H1 (cell line): ENCODE data around the gene GPX7. TPM values are rescaled to one million over a fixed set of nuclear protein-coding genes. Genes with fewer than 3 reads are reported as not detected.

Experiments
- CTCF ChIA-PET: fragments of 300-600 bp; sonication (Branson Sonifier 250); formaldehyde crosslinking; loops from one replicate; lab custom pipeline; 2021; ENCODE audit not compliant: partially characterized antibody; lab: Charles Lee
- POLR2A ChIA-PET: fragments of 300-600 bp; sonication (Branson Sonifier 250); formaldehyde crosslinking; loops from one replicate; lab custom pipeline; 2021; ENCODE audit warnings: inconsistent platforms; ENCODE audit not compliant: partially characterized antibody; lab: Charles Lee
- DNase-seq, 2 experiments: peaks; one replicate each; pipeline versions ENCODE4 v3.0.0 to v3.0.0-alpha.2; 2010 to 2022; ENCODE audit warnings: low spot score in 2 of 2, low read depth in 1 of 2, mixed read lengths in 1 of 2
- FAIRE-seq: peaks from 2 replicates; lab custom pipeline; 2011; peaks lifted over from hg19 to GRCh38; lab: Jason Lieb, UNC
- H2AFZ ChIP-seq: 2 replicates; pipeline ENCODE4 v1.8.1; 2012; ENCODE audit warnings: low read length, inconsistent platforms
- H2AK5ac ChIP-seq: 2 replicates; pipeline ENCODE4 v1.6.1; 2013; ENCODE audit warnings: low read depth, low read length
- H2BK120ac ChIP-seq: replicated peaks from 2 replicates; pipeline ENCODE3; 2013; ENCODE audit warnings: low read depth, low read length, inconsistent platforms
- H2BK12ac ChIP-seq: 2 replicates; pipeline ENCODE4 v1.6.1; 2013; ENCODE audit warnings: low read depth, low read length
- H2BK15ac ChIP-seq: 2 replicates; pipeline ENCODE4 v1.6.1; 2013; ENCODE audit warnings: low read length
- H2BK20ac ChIP-seq: 2 replicates; pipeline ENCODE4 v1.6.1; 2013; ENCODE audit warnings: low read length
- H2BK5ac ChIP-seq: 2 replicates; pipeline ENCODE4 v1.6.1; 2013; ENCODE audit warnings: low read depth, low read length
- H3K14ac ChIP-seq: 2 replicates; pipeline ENCODE4 v1.6.1; 2013; ENCODE audit warnings: inconsistent platforms; ENCODE audit not compliant: insufficient read length
- H3K18ac ChIP-seq: 2 replicates; pipeline ENCODE4 v1.6.1; 2013; ENCODE audit warnings: low read length; ENCODE audit errors: extremely low read depth
- H3K23ac ChIP-seq: 2 replicates; pipeline ENCODE4 v1.6.1; 2013; ENCODE audit warnings: inconsistent platforms; ENCODE audit not compliant: insufficient read length
- H3K23me2 ChIP-seq: 2 replicates; pipeline ENCODE4 v1.6.1; 2013; ENCODE audit warnings: low read depth, low read length
- H3K27ac ChIP-seq: 2 replicates; pipeline ENCODE4 v1.6.1; 2011; ENCODE audit warnings: low read depth, low read length, inconsistent platforms
- H3K27me3 ChIP-seq, 4 experiments: replicated peaks in 1 of 4; 1 replicate in 1 of 4; 2 replicates in 3 of 4; pipeline versions ENCODE4 v1.6.1 to v1.8.1; 2011 to 2013; ENCODE audit warnings: low read length in 3 of 4, mild to moderate bottlenecking in 3 of 4, inconsistent platforms in 2 of 4, mixed read lengths in 2 of 4, moderate library complexity in 1 of 4; ENCODE audit not compliant: control insufficient read depth in 3 of 4, insufficient read depth in 3 of 4; ENCODE audit errors: extremely low read depth in 1 of 4
- H3K36me3 ChIP-seq, 4 experiments: 2 replicates each; pipeline versions ENCODE4 v1.6.1 to v1.8.1; 2011 to 2013; ENCODE audit warnings: mild to moderate bottlenecking in 4 of 4, low read length in 3 of 4, moderate library complexity in 2 of 4, control low read depth in 1 of 4, inconsistent platforms in 1 of 4; ENCODE audit not compliant: insufficient read depth in 4 of 4, control insufficient read depth in 2 of 4
- H3K4ac ChIP-seq: replicated peaks from 2 replicates; pipeline ENCODE3; 2013; ENCODE audit warnings: low read length, low read depth, mixed read lengths, inconsistent platforms; ENCODE audit not compliant: insufficient read length
- H3K4me1 ChIP-seq, 4 experiments: replicated peaks in 1 of 4; 1 replicate in 1 of 4; 2 replicates in 3 of 4; pipeline versions ENCODE4 v1.6.1 to v1.8.1; 2011 to 2013; ENCODE audit warnings: low read length in 3 of 4, inconsistent platforms in 2 of 4, mixed read lengths in 1 of 4; ENCODE audit not compliant: insufficient read depth in 4 of 4, control insufficient read depth in 3 of 4
- H3K4me2 ChIP-seq, 2 experiments: 2 replicates each; pipeline versions ENCODE4 v1.6.1 to v1.8.1; 2011 to 2013; ENCODE audit warnings: low read depth in 2 of 2, low read length in 2 of 2, control low read depth in 1 of 2, inconsistent platforms in 1 of 2, mild to moderate bottlenecking in 1 of 2; ENCODE audit not compliant: insufficient read depth in 1 of 2
- H3K4me3 ChIP-seq, 4 experiments: fragments of 200-600, 300-600 bp in 1 of 4; sonication (generic), shearing (Covaris generic), sonication (Bioruptor Twin) in 1 of 4; 2 replicates each; pipeline versions ENCODE4 v1.5.1 to v1.8.1; 2011 to 2016; ENCODE audit warnings: low read length in 4 of 4, low read depth in 3 of 4, control low read depth in 2 of 4, inconsistent platforms in 2 of 4, mild to moderate bottlenecking in 2 of 4, mixed read lengths in 1 of 4, moderate library complexity in 1 of 4; ENCODE audit not compliant: insufficient read depth in 2 of 4; ENCODE audit errors: extremely low read depth in 1 of 4
- H3K56ac ChIP-seq: replicated peaks from 2 replicates; pipeline ENCODE3; 2013; ENCODE audit warnings: low read depth, mild to moderate bottlenecking, mixed read lengths, low read length, inconsistent platforms; ENCODE audit not compliant: insufficient read length
- H3K79me1 ChIP-seq: 2 replicates; pipeline ENCODE4 v1.6.1; 2013; ENCODE audit warnings: low read depth, low read length, control low read depth
- H3K79me2 ChIP-seq, 2 experiments: 2 replicates each; pipeline versions ENCODE4 v1.6.1 to v1.8.1; 2012 to 2013; ENCODE audit warnings: low read length in 2 of 2, mild to moderate bottlenecking in 2 of 2, inconsistent platforms in 1 of 2; ENCODE audit not compliant: insufficient read depth in 2 of 2, control insufficient read depth in 1 of 2
- H3K9ac ChIP-seq, 4 experiments: replicated peaks in 1 of 4; 1 replicate in 1 of 4; 2 replicates in 3 of 4; pipeline versions ENCODE4 v1.6.1 to v1.8.1; 2011 to 2013; ENCODE audit warnings: low read depth in 3 of 4, low read length in 3 of 4, control low read depth in 2 of 4, mild to moderate bottlenecking in 2 of 4, moderate library complexity in 2 of 4, inconsistent platforms in 1 of 4; ENCODE audit errors: extremely low read depth in 1 of 4
- H3K9me3 ChIP-seq, 2 experiments: 2 replicates each; pipeline versions ENCODE4 v1.6.1 to v1.8.1; 2012 to 2013; ENCODE audit warnings: mild to moderate bottlenecking in 2 of 2, moderate library complexity in 2 of 2, control low read depth in 1 of 2, inconsistent platforms in 1 of 2, low read depth in 1 of 2, low read length in 1 of 2, mixed read lengths in 1 of 2; ENCODE audit not compliant: insufficient read depth in 2 of 2
- H4K20me1 ChIP-seq, 2 experiments: replicated peaks in 1 of 2; 2 replicates each; pipeline versions ENCODE3 to v1.8.1; 2011 to 2013; ENCODE audit warnings: inconsistent platforms in 2 of 2, low read length in 2 of 2, mild to moderate bottlenecking in 1 of 2; ENCODE audit not compliant: insufficient read depth in 2 of 2, control insufficient read depth in 1 of 2
- H4K5ac ChIP-seq: 2 replicates; pipeline ENCODE4 v1.6.1; 2013; ENCODE audit warnings: low read length, low read depth, mixed read lengths, inconsistent platforms; ENCODE audit not compliant: insufficient read length
- H4K8ac ChIP-seq: 2 replicates; pipeline ENCODE4 v1.8.0; 2013; ENCODE audit warnings: mild to moderate bottlenecking, moderate library complexity, low read length, inconsistent platforms; ENCODE audit not compliant: insufficient read depth; ENCODE audit errors: extremely low read depth
- H4K91ac ChIP-seq: replicated peaks from 2 replicates; pipeline ENCODE3; 2013; ENCODE audit warnings: low read length, mixed read lengths, inconsistent platforms; ENCODE audit not compliant: insufficient read length
- SAP30 ChIP-seq: fragments of 300-600 bp; sonication (generic); IDR thresholded peaks from 2 replicates; pipeline ENCODE4 v1.7.1; 2012; ENCODE audit warnings: low read length, moderate library complexity, mild to moderate bottlenecking, inconsistent platforms; ENCODE audit not compliant: insufficient read depth, insufficient replicate concordance
- TAF1 ChIP-seq: IDR thresholded peaks from 2 replicates; pipeline ENCODE4 v1.6.1; 2011; ENCODE audit warnings: mild to moderate bottlenecking, low read depth, low read length
- WGBS, 2 experiments: shearing (Covaris generic) in 1 of 2; methylation state at CpG; one replicate each; pipeline versions ENCODE4 v1.1.6 to v1.1.7; 2013 to 2015; ENCODE audit warnings: low lambda C conversion rate in 2 of 2, mixed read lengths in 2 of 2, inconsistent platforms in 1 of 2, low coverage in 1 of 2, missing lambda C conversion rate in 1 of 2; ENCODE audit not compliant: insufficient replicate concordance in 2 of 2, insufficient coverage in 1 of 2, insufficient read length in 1 of 2; ENCODE audit errors: extremely low coverage in 1 of 2, missing lambda C conversion rate in 1 of 2; 5-methylcytosine and 5-hydroxymethylcytosine counted together
- polyA plus RNA-seq, 7 experiments: library from polyadenylated mRNA; depleted of rRNA in 3 of 7; stranded (reverse) in 5 of 7; unstranded in 2 of 7; fragments of >200 nt in 5 of 7; fragments of 200-250 nt in 2 of 7; gene quantifications; 1 replicate in 5 of 7; 2 replicates in 1 of 7; 4 replicates in 1 of 7; pipeline versions ENCODE4 v1.2.1 to v1.2.3, GENCODE V29; 2011 to 2013; ENCODE audit warnings: missing spikeins in 2 of 7, mixed read lengths in 2 of 7
- total RNA-seq: library from RNA; stranded (reverse); fragmentation: NEBNext Ultra II Directional; extraction: Animal tissue kit (Norgen Biotek cat#: 25700); gene quantifications from 2 replicates; pipeline ENCODE4 v1.2.1, GENCODE V29; 2021

GPX7 gene
- total and polyA plus RNA-seq, 2 of the 8 experiments (the other 6 are each of a cell fraction or from before 2014, with no cell fraction given): 13.0 to 37.5 TPM

GRCh38 chr1:52597912-52598311 lies 4.3 kb upstream of the GPX7 start:
- no peak overlapping the region for H3K27ac ChIP-seq
- H3K23me2 ChIP-seq: peaks cover 8% of the 10 kb centered on the region
- CTCF ChIA-PET: interaction anchor here (1.2 to 1.3 kb wide), 2 partner anchors 10 to 176 kb away, joined by 3 to 5 read pairs; no protein-coding TSS in a partner anchor
- H3K4me2 ChIP-seq: no peak overlapping the region
- no peak overlapping the region for H3K14ac ChIP-seq
- TF ChIP-seq SAP30 (no peak), TAF1 (no peak)
- TF ChIP-seq, all 59 proteins: peak for 0
- POLR2A ChIA-PET: no interaction called here
- Histone ChIP-seq H4K8ac (no peak overlapping the region), H2BK20ac (no peak overlapping the region), H4K20me1 (no peaks in the 10 kb centered on the region), H2AFZ (no peak overlapping the region), H3K23ac (no peak overlapping the region), H2BK12ac (0 out of 2 replicates have a peak overlapping the region, but pooled peaks have one; percentile 60), H2BK5ac (no peak overlapping the region), H4K91ac (no peak overlapping the region), H3K36me3 (no peaks in the 10 kb centered on the region), H2BK120ac (no peak overlapping the region), H2BK15ac (no peak overlapping the region), H3K4me3 (no peak overlapping the region), H3K18ac (no peak overlapping the region), H3K79me2 (no peaks in the 10 kb centered on the region), H3K79me1 (no peaks in the 10 kb centered on the region), H2AK5ac (no peak overlapping the region), H3K9ac (no peak overlapping the region), H3K4me1 (peaks cover 0 to 7% (median 2%) of the 10 kb centered on the region in 4 experiments; a peak in 2 of 7 replicates), H4K5ac (no peak overlapping the region), H3K56ac (no peak overlapping the region), H3K4ac (no peak overlapping the region), H3K9me3 (no peaks in the 10 kb centered on the region), H3K27me3 (peaks cover 2 to 27% (median 24%) of the 10 kb centered on the region in 4 experiments)
- FAIRE-seq (no peak), DNase-seq (no peak)
- WGBS, 2 experiments: 92% methylated on average over 2 of the region's 2 CpGs; no CpG with 5 or more reads in 1 of the 2 experiments
